ENCODE results near the gene PSIP1. TPM values are rescaled to one million over a fixed set of nuclear protein-coding genes. Genes with fewer than 3 reads are reported as not detected.

PSIP1 gene
- total RNA-seq, 2 experiments from 2014 or later: 146 to 151 TPM

DNA sequence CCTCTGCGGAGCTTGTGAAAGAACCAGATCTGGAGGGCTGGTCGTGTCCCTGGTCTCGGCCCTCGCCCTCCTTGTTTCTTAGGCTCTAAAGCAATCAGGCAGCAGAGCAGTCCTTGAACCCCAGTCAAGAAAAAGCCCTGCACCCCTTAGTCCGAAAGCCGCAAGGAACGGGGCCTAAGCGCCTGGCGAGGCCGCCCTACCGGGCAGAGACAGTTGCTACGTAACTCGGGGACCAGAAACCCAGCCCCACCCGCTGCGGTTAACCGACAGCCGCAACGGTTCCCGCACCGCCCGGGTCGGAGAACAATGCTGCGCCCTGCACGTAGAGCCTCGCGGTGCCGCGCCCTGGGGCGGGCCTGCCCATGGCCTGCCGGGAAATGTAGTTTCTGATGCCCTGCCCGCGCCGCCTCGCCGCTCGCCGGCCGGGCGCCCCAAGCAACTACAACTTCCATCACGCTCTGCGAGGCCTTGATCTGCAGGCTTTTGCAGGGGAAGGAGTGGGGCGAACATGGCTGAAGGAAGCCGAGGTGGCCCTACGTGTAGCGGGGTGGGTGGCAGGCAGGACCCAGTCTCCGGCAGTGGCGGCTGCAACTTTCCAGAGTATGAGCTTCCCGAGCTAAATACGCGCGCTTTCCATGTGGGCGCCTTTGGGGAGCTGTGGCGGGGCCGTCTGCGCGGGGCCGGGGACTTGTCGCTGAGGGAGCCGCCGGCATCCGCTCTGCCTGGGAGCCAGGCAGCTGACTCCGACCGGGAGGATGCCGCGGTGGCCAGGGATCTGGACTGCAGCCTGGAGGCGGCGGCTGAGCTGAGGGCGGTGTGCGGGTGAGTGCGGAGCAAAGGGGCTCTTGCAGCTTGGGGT is 88.2 kb downstream of the PSIP1 start, which contains the start of gene SNAPC3:
Gene SNAPC3, plus strand, starts transcription at position 505 of the 859 bp plus-strand sequence. Its CDS starts 4 bp downstream, at position 509.
- peak within 1 kb of the TSS; percentile 90 for H3K4me3 ChIP-seq (ENCODE audit: low read depth, low read length, poor library complexity, severe bottlenecking)
- peaks cover 7% of the 10 kb centered on the region for H4K20me1 ChIP-seq (ENCODE audit: insufficient read depth, low read length)
- TF ChIP-seq, protein P1, sequence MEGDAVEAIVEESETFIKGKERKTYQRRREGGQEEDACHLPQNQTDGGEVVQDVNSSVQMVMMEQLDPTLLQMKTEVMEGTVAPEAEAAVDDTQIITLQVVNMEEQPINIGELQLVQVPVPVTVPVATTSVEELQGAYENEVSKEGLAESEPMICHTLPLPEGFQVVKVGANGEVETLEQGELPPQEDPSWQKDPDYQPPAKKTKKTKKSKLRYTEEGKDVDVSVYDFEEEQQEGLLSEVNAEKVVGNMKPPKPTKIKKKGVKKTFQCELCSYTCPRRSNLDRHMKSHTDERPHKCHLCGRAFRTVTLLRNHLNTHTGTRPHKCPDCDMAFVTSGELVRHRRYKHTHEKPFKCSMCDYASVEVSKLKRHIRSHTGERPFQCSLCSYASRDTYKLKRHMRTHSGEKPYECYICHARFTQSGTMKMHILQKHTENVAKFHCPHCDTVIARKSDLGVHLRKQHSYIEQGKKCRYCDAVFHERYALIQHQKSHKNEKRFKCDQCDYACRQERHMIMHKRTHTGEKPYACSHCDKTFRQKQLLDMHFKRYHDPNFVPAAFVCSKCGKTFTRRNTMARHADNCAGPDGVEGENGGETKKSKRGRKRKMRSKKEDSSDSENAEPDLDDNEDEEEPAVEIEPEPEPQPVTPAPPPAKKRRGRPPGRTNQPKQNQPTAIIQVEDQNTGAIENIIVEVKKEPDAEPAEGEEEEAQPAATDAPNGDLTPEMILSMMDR (conservative IDR thresholded peaks at IDR 0.05; ENCODE audit: low read length): no peak
- no peak for TF ChIP-seq EZH2phosphoT487 (IDR thresholded peaks at IDR 0.05; ENCODE audit: borderline replicate concordance, low read depth, low read length)
- ChIA-PET POLR2A (interaction anchor here (0.6 to 1.6 kb wide), 7 partner anchors 12 to 244 kb away, joined by 3 to 6 read pairs (median 4); partner anchors contain the start of genes CCDC171 and PSIP1), CTCF (ENCODE audit: unreplicated experiment) (interaction anchor here (1.0 kb wide), 1 partner anchor 218 kb away, joined by 3 read pairs; no protein-coding TSS in a partner anchor)
- H3K9me3 ChIP-seq (ENCODE audit: low read length): no peaks in the 10 kb centered on the region
- H3K79me2 ChIP-seq (ENCODE audit: insufficient read depth, low read depth, low read length): peaks cover 47% of the 10 kb centered on the region
- H3K9me2 ChIP-seq (ENCODE audit: insufficient read depth, low read length): no peaks in the 10 kb centered on the region
- H3K36me3 ChIP-seq (ENCODE audit: insufficient read depth, low read length): peaks cover 32% of the 10 kb centered on the region
- no TSS peak for BruUV-seq (replicated peaks)
- peak; percentile 95 for DNase-seq (ENCODE audit: low spot score)
- intact Hi-C loops (cut with micrococcal nuclease; ENCODE audit: unreplicated experiment): loop anchor here (1.0 to 5.0 kb wide), 5 partner anchors 9 to 1100 kb away; partner anchors contain the start of gene CCDC171
- peaks cover 40% of the 10 kb centered on the region for H3K4me1 ChIP-seq (ENCODE audit: insufficient read depth, low read length, poor library complexity, severe bottlenecking)
- peak within 1 kb of the TSS; percentile 94 for H2AFZ ChIP-seq (ENCODE audit: low read length)
- peak within 1 kb of the TSS; percentile 90 for H3K4me2 ChIP-seq (ENCODE audit: low read length)
- peak within 1 kb of the TSS; percentile 68 for H3K27ac ChIP-seq (ENCODE audit: low read depth, low read length, poor library complexity, severe bottlenecking)

DNA sequence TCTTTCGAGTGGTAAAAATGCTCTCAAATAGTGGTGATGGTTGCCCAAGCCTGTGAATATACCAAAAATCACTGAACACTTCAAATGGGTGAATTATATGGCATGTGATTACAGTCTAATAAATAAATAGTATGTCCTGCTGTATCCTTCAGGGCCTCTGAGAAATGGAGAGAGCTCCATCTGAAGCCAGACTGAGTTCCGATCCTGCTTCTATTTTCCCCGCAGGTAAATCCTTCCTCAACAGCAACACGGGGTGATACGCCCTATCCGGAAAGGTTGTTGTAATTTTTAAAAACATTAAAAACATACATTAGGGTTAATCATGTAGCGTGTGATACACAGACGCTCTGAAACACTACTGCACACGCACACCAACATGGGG is 88.8 kb downstream of the PSIP1 start:
- no peak for DNase-seq (ENCODE audit: low spot score)
- peak overlapping the region; percentile 94 for H2AFZ ChIP-seq (ENCODE audit: low read length)
- BruUV-seq (replicated peaks): TSS peak; percentile 96
- H3K4me3 ChIP-seq (ENCODE audit: low read depth, low read length, poor library complexity, severe bottlenecking): peak overlapping the region; percentile 90
- peaks cover 40% of the 10 kb centered on the region for H3K79me2 ChIP-seq (ENCODE audit: insufficient read depth, low read depth, low read length)
- no peaks in the 10 kb centered on the region for H3K9me2 ChIP-seq (ENCODE audit: insufficient read depth, low read length)
- ChIA-PET POLR2A (interaction anchor here (0.6 to 1.1 kb wide), 2 partner anchors 48 to 131 kb away, joined by 4 to 5 read pairs; partner anchors contain the start of gene CCDC171), CTCF (ENCODE audit: unreplicated experiment) (no interaction called here)
- H4K20me1 ChIP-seq (ENCODE audit: insufficient read depth, low read length): peaks cover 7% of the 10 kb centered on the region
- peak overlapping the region; percentile 68 for H3K27ac ChIP-seq (ENCODE audit: low read depth, low read length, poor library complexity, severe bottlenecking)
- H3K4me2 ChIP-seq (ENCODE audit: low read length): peak overlapping the region; percentile 87
- H3K9me3 ChIP-seq (ENCODE audit: low read length): no peaks in the 10 kb centered on the region
- H3K4me1 ChIP-seq (ENCODE audit: insufficient read depth, low read length, poor library complexity, severe bottlenecking): peaks cover 40% of the 10 kb centered on the region
- intact Hi-C loops (cut with micrococcal nuclease; ENCODE audit: unreplicated experiment): loop anchor here (1.0 to 5.0 kb wide), 4 partner anchors 89 to 1100 kb away; partner anchors contain the start of gene CCDC171
- H3K36me3 ChIP-seq (ENCODE audit: insufficient read depth, low read length): peaks cover 26% of the 10 kb centered on the region
- TF ChIP-seq EZH2phosphoT487 (IDR thresholded peaks at IDR 0.05; ENCODE audit: borderline replicate concordance, low read depth, low read length): no peak

DNA sequence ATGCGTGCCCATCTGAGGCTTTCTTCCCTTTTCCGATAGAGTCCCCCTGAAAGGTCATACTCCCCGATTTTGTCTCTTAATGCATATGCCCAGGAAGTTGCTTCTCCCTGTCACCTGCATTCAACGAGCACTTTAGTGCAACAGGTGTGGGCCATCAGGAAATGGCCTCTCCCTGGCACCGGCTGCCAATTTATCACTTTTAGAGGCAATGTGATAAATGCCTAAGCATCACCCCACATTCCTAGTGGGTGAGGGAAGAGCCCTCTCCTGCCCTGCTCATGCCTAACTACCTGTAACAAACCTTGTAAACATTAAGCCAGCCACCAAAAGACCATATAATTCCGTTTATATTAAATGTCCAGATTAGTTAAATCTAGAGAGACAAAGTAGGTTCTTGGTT is 89.2 kb downstream of the PSIP1 start:
- peak overlapping the region; percentile 94; the same call in 1 of the 2 replicates for H2AFZ ChIP-seq (ENCODE audit: low read length)
- BruUV-seq (replicated peaks): no TSS peak

More for the DNA sequence above, 89.2 kb downstream of the PSIP1 start:
- no peak for TF ChIP-seq EZH2phosphoT487 (IDR thresholded peaks at IDR 0.05; ENCODE audit: borderline replicate concordance, low read depth, low read length)
- TF ChIP-seq, protein P1 (conservative IDR thresholded peaks at IDR 0.05; ENCODE audit: low read length): no peak
- no peak for DNase-seq (ENCODE audit: low spot score)
- Histone ChIP-seq H4K20me1 (ENCODE audit: insufficient read depth, low read length) (peaks cover 7% of the 10 kb centered on the region), H3K9me2 (ENCODE audit: insufficient read depth, low read length) (no peaks in the 10 kb centered on the region), H3K79me2 (ENCODE audit: insufficient read depth, low read depth, low read length) (peaks cover 36% of the 10 kb centered on the region), H3K4me1 (ENCODE audit: insufficient read depth, low read length, poor library complexity, severe bottlenecking) (peaks cover 38% of the 10 kb centered on the region), H3K4me2 (ENCODE audit: low read length) (peak overlapping the region; percentile 87), H3K4me3 (ENCODE audit: low read depth, low read length, poor library complexity, severe bottlenecking) (peak overlapping the region; percentile 90), H3K9me3 (ENCODE audit: low read length) (no peaks in the 10 kb centered on the region), H3K36me3 (ENCODE audit: insufficient read depth, low read length) (peaks cover 21% of the 10 kb centered on the region), H3K27ac (ENCODE audit: low read depth, low read length, poor library complexity, severe bottlenecking) (peak overlapping the region; percentile 68)
- POLR2A ChIA-PET: interaction anchor here (0.6 to 1.1 kb wide), 2 partner anchors 49 to 132 kb away, joined by 4 to 5 read pairs; partner anchors contain the start of gene CCDC171
- intact Hi-C loops (cut with micrococcal nuclease; ENCODE audit: unreplicated experiment): loop anchor here (5.0 kb wide), 2 partner anchors 186 to 1099 kb away; no protein-coding TSS in a partner anchor
- CTCF ChIA-PET (ENCODE audit: unreplicated experiment): no interaction called here
